ENCODE results near the gene OAF.

Gene OAF

DNA sequence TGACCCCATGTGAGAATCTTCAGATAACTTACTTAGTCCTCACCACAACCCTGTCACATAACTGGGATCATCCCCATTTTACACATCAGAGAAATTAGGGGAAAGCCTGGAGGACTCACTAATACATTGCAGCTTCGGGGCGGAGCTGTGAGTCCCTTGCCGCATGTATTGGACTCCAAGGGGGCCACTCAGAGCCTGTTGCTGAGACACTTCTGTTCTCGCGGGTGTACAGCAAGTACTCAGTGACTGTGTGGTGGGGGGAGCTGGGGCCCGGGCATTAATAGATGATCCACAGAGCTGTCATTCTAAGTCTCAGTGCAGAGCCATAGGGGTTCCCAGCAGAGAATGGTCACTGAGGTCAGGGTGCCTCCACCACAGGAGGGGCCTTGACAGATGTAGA lies 13.5 kb downstream of the OAF start:
- DNase-seq: no peak

DNA sequence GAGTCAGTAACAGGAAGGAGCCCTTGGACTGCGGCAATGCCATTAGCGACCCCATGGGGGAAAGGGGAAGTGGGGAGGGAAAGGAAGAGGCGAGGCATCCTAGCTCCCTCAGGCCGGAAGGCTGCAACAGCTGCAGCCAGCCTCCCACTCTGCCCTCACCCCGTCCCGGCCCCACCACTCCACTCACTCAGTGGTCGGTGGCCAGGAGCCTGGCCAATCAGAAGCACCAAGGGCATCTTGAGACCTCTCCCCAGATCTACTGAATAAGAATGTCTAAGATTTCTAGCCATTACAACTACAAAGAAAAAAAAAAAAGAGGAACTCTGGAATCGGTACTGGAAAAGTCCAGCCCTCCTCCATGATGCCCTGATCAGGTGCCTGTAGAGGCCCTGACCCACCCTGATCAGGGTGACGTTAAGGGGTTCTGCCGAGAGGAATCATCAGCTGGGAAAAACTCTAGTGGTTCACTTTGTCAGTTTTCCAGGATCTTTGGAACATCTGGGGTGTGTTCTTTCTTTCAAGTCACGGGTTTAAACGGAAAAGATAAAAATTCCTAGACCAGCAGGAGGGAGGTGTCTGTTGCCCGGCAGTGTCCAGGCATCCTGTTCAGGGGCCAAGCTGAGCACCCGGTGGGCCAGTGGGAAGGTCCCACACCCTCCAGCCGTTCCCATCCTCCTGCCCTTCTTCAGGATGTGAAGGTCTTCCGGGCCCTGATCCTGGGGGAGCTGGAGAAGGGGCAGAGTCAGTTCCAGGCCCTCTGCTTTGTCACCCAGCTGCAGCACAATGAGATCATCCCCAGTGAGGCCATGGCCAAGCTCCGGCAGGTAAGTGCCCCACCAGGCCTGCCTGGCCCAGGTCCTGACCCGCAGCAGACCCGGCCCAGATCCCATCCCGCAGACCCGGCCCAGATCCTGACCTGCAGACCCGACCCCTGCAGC lies 14.4 kb downstream of the OAF start:
- no peak for DNase-seq

DNA sequence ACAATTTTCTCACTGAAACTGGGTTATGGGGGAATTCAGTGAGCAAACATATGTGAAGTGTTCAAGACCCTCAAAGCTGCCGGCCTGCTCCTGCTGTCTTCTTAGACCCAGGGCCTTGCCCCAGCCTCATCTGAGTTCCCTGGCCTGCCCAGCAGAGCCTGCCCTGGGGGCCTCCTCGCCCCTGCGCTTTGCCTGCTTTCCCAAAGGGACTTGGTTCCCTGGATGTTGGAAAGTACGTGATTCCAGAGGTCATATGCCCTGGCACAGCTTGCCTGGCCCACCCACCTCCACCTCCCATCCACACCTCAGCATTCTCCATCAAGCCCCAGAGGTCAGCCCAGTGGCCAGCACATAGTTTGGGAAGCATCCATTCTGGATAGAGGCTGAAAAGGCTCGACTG lies 15.4 kb downstream of the OAF start:
- no peak for DNase-seq

DNA sequence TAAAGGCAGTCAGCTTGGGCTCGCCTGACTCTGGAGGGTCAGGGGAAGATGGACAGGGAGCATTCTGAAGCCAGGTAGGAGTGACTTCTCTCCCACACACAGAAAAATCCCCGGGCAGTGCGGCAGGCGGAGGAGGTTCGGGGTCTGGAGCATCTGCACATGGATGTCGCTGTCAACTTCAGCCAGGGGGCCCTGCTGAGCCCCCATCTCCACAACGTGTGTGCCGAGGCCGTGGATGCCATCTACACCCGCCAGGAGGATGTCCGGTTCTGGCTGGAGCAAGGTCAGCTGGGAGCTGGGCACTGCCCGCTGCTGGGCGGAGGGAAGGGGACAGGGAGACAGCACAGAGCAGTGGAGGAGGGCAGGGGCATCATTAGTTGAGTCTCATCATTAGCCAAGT lies 15.9 kb downstream of the OAF start:
- no peak for DNase-seq

DNA sequence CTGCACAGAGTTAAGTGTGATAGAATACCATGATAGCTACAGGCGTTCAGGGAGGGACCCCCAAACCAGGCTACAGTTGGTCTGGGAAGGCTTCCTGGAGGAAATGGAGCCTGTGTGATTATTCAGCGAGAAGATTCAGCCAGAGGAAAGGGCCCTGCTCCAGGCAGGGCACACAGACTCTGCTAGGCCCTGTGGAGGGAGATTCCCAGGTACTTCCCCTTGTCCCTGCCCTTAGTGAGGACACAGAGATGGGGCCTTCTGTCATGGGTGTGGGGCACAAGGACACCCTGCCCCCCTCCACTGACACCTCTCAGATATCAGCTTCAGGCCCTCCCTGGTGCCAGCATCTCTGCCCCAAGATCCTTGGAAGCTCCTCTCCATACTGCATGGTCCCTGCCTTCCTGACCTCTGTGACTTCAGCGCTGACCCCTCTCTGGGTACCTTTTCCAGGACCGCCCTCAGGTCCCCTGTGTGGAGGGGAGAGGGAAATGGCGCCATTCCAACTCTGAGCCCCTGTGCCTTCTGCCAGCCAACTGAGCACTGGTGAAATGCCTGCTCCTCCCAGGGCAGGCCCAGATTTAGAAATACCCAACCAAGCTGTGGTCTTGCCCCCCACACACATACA lies 16.5 kb downstream of the OAF start:
- no peak for DNase-seq

DNA sequence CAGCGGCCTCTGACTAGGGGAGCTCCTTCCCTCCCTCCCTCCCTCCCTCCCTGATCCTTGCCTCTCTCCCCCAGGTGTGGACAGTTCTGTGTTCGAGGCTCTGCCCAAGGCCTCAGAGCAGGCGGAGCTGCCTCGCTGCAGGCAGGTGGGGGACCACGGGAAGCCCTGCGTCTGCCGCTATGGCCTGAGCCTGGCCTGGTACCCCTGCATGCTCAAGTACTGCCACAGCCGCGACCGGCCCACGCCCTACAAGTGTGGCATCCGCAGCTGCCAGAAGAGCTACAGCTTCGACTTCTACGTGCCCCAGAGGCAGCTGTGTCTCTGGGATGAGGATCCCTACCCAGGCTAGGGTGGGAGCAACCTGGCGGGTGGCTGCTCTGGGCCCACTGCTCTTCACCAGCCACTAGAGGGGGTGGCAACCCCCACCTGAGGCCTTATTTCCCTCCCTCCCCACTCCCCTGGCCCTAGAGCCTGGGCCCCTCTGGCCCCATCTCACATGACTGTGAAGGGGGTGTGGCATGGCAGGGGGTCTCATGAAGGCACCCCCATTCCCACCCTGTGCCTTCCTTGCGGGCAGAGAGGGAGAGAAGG lies 18.1 kb downstream of the OAF start:
- no peak for DNase-seq

DNA sequence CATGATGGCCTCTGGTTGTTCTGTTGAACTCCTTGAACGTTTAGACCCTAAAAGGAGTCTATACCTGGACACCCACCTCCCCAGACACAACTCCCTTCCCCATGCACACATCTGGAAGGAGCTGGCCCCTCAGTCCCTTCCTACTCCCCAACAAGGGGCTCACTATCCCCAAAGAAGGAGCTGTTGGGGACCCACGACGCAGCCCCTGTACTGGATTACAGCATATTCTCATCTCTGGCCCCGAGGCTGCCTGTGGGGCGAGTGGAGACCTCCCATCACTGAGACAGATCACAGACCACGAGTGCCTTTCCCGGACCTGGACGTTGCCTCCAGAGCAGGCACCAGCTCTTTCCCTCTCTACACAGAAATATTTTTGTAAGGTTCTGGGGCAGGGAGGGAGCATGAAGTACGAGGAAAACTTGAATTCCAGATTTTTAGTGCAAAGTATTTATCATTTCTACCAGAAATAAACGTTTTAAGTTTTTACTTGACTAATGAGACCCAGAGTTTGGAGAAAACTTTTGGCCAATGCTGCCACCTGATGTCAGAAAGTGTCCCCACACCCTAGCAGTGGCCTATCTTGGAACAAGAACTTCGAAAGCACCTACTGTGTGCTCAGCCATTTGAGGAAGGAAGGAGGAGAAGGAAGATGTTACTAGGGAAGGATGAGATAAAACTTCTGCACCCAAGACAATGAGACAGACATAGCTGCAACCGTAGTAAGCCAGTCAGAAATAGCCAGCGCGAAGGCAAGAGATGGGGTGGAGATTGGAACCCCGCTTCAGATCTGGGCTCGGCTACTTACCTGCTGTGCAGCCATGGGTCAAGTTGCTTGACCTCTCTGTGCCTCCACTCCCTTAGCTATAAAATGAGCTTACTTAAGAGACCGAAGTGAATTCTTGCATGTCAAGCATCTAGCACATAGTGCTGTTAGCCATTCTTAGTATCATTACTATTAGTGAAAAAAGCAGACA lies 18.9 kb downstream of the OAF start:
- no peak for DNase-seq

DNA sequence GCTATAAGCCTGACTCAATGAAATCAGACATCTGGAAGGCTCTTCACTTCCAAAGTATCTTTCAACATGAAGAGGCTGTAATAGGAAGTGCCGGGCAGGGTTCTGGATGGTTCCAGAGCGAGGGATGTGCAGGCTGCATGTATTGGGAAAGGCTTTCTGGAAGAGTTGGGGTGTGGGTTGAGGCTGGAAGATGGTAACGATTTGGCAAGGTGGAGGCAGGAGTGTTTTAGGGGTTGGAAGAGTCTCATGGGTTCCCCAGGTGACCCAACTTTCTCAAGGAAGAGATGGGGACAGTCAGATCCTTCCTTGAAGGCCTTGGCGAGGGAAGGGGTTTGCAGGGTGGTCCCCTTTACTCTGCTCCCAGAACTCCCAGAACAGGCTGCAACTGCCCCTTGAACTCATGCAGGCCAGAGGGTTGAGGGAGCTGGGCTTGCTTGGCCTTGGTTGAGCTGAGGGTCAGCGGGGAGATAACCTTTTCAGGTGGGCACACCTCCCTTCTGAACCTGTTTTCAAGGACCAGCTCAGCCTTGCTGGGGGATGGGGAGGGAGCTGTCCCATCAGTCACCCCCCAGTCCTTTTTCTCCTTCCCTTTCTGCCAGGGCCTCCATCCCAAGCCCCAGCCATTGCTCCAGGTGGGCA lies 19.7 kb downstream of the OAF start:
- no peak for DNase-seq

DNA sequence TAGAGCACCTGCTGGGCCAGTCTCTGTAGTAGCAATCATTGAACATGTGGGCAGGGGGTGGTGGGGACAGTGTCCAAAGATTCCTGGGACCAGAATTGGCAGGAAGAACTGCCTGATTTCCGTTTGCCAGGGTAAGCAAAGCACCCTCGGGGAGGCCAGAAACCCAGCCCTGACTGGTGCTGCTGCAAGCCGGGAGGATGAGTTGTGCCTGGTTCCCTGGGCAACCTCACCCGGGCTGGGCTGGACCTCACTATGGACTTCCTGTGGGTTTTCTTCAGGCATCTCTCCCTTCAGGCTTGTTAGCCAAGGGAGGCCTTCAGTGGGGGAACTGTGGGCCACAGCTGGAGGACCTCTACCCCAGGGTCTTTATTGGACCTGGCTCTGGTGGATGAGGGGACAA lies 21.1 kb downstream of the OAF start:
- no peak for DNase-seq

DNA sequence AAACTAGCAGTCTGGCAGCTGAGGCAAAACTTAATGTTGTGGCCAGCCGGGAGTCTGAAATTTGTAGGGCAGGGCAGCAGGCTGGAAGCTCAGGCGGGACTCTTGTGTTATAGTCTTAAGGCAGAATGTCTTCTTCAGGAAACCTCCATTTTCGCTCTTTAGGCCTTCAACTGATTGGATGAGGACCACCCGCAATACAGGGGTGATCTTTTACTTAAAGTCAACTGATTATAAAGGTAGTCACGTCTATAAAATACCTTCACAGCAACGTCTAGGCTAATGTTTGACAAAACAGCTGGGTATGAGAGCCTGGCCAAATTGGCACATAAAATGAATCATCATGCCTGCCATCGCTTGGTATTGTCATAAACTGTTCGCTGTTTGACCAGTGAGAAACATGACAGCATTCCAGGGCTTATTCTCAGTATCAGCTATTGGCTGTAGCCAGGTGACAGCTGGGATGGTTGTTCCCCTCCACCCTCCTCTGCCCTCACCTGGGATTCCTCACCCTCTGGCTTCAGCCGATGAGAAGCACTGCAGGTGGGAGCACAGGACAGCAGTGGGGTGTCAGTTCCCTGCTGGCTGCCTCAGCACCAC lies 22.5 kb downstream of the OAF start:
- no peak for DNase-seq

DNA sequence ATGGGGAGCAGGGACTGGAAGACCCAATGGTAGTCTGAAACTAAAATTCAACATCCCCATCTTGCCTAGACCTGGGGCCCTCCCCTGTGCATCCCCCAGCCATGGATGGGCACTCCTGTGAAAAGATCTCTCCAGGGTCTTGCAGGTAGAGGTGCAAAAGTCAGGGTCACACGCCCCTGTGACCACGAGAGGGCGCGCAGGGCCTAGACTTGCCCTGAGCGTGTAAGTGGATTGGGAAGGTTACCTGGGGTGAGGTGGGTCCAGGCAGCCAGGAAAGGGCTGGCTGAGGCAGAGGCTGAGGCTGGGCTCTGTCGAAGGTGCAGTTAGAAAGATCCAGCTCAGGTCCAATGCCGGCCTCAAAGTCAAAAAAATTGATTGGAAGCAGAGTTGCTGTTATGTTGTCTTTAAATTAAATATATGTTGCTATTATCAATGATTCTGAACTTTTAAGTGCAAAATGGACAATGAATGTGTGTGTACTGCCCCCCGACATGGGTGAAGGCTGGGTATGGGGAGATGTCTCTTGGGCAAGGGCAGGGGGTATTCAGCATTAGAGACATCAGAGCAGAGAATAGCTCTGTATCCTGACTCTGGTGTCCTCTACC lies 24.3 kb downstream of the OAF start:
- DNase-seq: peak in 1 of 2 experiments; percentile 36

DNA sequence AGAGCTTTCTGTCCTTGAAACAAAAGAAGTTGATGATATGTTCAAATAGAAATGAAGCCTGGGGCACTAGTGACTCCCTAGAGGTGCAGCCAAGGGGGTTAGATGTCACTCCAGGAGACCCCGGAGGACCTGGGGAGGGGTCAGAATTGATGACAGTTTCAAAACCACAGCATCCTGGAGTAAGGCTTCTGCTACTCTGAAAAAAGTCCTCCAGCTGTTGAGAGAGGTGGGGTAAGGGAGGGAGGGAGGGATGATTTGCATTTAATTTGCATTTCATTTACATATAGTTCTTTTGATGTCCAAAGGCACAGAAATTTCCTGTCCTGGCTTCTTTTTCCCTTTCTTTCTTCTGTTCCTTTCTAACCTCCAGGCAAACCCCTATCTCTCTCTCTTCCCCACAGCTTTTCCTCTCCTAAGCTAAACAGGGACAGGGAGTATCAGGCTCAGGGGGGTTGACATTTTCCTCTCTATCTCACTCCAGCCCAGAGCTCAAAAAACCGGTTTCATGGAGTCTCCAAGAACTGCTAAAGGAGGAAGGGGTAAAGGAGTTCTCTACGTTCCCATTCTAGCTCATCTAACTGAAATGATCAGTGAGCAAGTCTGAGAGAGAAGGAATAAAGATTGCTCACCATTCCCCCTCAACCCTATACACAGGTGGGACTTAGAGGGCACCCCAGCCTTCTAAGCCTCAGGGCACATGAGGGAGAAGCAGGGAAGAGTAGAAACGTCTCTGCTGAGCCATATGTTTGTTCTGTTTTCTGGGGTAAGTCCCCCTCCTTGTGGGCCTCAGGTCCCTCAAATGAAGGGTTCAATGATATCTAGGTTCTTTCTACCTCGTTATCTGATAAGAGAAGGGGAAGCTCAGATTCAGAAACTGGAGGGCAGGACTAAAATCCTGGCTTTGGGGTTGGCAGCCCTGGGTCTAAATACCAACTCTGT lies 25.6 kb downstream of the OAF start:
- DNase-seq: no peak

DNA sequence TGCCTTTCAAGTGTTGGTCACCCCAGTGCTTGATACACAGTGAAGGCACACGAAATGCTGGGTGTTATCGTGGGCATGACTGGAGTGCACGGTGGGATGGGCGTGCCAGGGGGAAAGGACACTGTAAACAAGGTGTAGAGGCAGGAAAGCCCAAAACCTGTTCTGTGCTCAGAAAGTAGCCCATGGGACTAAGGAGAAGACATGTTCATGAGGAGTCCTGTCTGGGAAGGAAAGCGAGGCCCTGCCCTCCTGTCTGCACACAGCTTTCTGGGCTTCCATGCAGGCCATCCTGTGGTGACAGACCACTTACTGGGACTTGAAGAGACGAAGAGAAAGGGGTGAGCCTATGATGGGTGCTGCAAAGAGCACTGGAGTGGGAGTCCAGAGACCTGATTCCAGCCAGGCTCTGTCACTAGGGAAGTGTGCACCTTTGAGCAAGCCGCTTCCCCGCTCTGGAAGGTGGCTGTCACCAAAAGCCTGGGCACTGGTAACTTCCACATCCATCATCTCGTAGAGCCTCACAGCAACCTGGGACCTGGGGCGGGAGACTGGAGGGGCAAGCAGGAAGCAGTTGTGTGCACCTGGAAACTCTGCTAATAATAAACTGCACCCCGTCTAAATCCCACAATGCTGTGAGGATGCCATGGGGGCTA lies 28.3 kb downstream of the OAF start:
- no peak for DNase-seq

DNA sequence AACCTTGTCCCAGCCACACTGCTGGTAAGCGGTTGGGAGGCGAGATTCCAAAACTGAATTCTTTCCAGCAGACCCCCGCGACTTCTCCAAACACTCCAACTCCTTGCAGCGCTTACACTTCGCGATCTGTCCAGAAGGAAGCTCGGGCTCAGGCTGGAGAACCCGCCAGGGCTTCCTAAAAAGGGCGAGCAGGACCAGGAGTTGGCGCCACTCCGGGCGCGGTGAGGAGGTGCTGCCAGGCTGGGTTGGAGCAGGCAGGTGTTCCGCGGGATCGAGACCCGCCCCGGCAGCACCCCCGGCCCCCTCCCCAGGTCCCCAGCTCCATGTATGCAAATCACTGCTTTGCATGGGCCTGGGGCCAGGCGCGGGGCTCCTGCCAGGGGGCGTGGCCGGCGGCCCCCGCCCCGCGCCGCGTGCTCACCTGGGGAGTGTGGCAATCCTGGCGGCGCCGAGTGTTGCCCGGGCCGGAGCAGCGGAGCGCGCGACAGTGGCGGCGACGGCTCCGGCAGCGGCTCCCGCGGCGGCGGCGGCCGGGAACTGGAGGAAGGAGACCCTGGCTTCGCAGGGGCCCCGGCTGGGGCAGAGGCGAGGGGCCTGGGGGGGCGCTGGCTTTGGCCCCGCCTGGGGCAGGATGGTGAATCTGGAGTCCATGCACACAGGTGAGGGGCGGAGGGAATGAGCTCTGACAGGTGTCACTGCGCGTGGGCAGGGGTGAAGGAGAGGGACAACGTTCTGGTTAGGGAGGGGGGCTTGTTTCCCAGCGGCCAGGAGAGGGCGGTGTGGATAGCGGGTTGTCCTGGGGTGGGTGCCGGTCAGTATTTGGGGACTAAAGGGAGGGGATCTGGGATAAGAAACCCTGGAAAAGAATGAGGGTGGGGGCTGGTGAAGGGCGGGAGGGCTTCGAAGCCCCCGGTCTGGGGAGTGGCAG lies 29.1 kb downstream of the OAF start, which contains the start of gene POU2F3:
Gene POU2F3 (plus strand): TSS at position 428 of the 928 bp plus-strand sequence. CDS start 204 bp downstream, at position 632.
- DNase-seq: no peak

DNA sequence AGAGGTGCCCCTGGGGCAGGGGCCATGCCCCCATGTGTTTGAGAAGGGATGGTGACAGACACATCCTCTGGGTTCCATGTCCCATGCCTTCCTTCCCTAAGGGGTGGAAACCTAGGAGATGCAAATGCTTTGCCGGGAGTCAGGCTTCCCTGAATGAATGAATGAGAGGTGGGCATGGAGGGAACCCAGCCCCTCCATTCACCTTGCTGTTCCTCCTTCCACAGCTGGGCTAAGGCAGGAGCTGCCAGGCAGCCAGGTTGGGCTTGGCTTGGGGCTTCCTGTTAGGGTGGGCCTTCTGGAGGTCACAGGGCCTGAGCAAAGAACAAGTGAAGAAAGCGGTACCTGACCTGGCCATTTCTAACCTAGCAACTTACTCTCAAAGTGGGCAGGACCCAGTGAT lies 30.0 kb downstream of the OAF start:
- no peak for DNase-seq

DNA sequence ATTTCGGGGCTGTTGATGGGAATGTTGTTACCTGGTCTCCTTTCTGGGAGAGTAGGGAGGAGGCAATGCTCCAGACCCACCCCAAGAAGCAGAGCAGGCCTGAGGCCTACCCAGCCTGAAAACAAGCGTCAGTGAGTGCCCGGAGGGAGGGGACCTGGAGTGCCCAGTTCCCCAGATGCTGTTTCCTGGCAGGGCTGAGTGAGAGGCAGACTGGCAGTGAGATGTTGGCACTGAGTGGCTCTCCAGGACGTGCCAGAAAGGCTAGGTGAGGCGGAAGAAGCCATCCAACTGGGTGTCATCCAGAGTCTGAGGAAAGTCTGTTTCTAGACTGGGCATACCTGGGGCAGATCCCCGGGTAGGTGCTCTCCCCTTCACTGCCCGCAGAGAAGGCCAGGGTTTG lies 30.4 kb downstream of the OAF start:
- DNase-seq: no peak

DNA sequence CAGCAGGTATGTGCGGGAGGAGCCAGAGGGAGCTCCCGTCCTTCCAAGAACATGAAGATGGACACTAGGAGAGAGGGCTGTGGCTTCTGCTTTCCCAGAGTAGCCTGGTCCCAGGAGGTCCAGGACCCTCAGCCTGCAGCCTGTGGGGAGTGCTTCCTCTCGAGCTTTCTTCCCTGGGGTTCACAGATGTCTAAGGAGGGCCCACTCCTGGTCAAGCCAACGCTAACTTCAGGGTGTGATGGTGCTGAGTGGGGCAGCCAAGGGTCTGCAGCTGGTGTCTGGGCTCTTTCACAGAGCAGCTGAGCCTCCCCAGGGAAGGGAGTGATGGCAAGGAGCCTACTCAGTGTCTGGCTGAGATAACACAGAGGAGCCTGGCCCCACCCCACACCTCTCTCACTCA lies 32.4 kb downstream of the OAF start:
- DNase-seq: no peak

All from SW 1271 (cell line).